Pancreas (tissue), 10 donors: ENCODE data around the gene PHF21A. TPM values are rescaled to one million over a fixed set of nuclear protein-coding genes. Genes with fewer than 3 reads are reported as not detected.

Source experiments
- ATAC-seq, 4 donors: fragments of 200-7000 bp; cut with Tn5 transposase; one replicate each; pipeline versions ENCODE4 v1.8.0 to v1.9.1; 2020; ENCODE audit warnings: mild to moderate bottlenecking in 4 of 4, moderate library complexity in 4 of 4
- DNase-seq, 6 donors: peaks; one replicate each; pipeline ENCODE4 v3.0.0-alpha.2; 2020
- FAIRE-seq: peaks from 2 replicates; lab custom pipeline; 2012; peaks lifted over from hg19 to GRCh38; lab: Jason Lieb, UNC
- H3K27ac ChIP-seq, 4 donors: fragments of 200-600 bp; sonication (generic); 1 replicate in 3 of 4; 2 replicates in 1 of 4; pipeline versions ENCODE4 v1.5.0 to v1.8.0; 2020
- H3K27me3 ChIP-seq, 4 donors: fragments of 200-600 bp; one replicate each; pipeline ENCODE4 v1.8.0; 2021
- H3K36me3 ChIP-seq, 3 donors: fragments of 200-600 bp; sonication (generic) in 1 of 3; one replicate each; pipeline versions ENCODE4 v1.5.0 to v1.8.0; 2020 to 2021
- H3K4me1 ChIP-seq, 3 donors: fragments of 200-600 bp; one replicate each; pipeline ENCODE4 v1.8.0; 2021
- H3K4me3 ChIP-seq, 4 donors: fragments of 200-600 bp; sonication (generic) in 2 of 4; one replicate each; pipeline versions ENCODE4 v1.5.0 to v1.8.0; 2020 to 2021
- H3K9me3 ChIP-seq, 4 donors: fragments of 200-600 bp; one replicate each; pipeline ENCODE4 v1.8.0; 2021
- CTCF ChIP-seq, 4 donors: fragments of 200-600 bp; sonication (generic) in 3 of 4; IDR thresholded peaks; one replicate each; pipeline versions ENCODE4 v1.5.0 to v1.8.0; 2021; ENCODE audit warnings: antibody characterized with exemption in 4 of 4
- WGBS, 2 donors: extraction: QIAGEN DNeasy Blood & Tissue Kit; methylation state at CpG; one replicate each; pipeline ENCODE4 v1.1.7; 2013; 5-methylcytosine and 5-hydroxymethylcytosine counted together
- intact Hi-C, 3 donors: fragments of 100-400 bp; cut with DNase I; formaldehyde crosslinking; loops; one replicate each; pipeline versions ENCODE4 v1.11.1 to v1.14.2; 2022
- polyA plus RNA-seq, 2 donors: library from polyadenylated mRNA; stranded (reverse); fragments of 200-250 nt; gene quantifications; one replicate each; pipeline ENCODE4 v1.2.3, GENCODE V29; 2013
- total RNA-seq, 6 donors: library from RNA; stranded (reverse); fragmentation: NEBNext Ultra II Directional in 4 of 6; extraction: Animal tissue kit (Norgen Biotek cat#: 25700) in 4 of 6; gene quantifications; one replicate each; pipeline versions ENCODE4 v1.2.1 to v1.2.4, GENCODE V29; 2021 to 2023
- donor health status: healthy with polysubstance abuse.
- donor health status: DM: no; HTN: no; CAD: no; lungs with moderate emphysema.
- donor health status: DM: no; HTN: no; CAD: no.
- donor health status: control.
- donor health status: control.
- donor health status: Bipolar disorder and iron deficiency.
- donor health status: DM: yes; HTN: yes; CAD: no.
- donor health status: DM: no; HTN: no; CAD: no.
- donor health status: DM: no; HTN: no; CAD: no.
- donor health status: DM: yes; HTN: yes; CAD: no.

The PHF21A gene
- total and polyA plus RNA-seq, 8 donors: 11.4 to 30.3 (median 14.4) TPM

DNA sequence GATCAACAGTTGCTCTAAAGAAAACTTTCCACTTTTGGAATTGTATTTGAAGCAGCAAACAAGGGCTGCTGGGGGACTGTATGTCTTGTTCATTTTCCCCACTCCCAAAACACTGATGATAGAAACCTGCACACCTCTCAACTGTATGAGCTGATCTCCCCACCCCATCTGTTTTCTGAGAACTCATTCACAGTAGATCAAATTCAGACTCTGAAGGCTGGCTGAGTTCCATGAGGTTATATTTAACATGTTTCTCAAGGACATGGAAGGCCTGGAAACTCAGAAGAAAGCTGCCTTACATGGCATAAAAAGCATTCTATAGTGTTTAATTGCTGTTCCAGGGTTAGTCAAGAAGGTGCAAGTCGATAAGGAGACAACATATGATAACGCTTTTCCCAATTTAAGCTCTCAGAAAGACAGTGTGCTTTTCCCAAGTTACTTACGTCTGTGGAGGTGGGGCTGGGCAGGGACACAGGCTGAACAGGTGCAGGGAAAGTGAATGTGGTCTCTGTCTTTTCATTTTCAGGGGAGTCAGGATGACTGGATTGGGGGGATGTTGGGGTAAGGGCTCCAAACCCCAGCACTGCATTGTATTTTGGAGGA, 175.8 kb downstream of the PHF21A start:
- 29 to 41% methylated on average over 3 of the region's 3 CpGs for WGBS, 2 donors
- intact Hi-C loops: no loop called here
- H3K27ac ChIP-seq: peak overlapping the region in 3 of 4 donors; percentile 8 to 62 (median 52)
- peaks cover 0 to 21% (median 4%) of the 10 kb centered on the region in 3 donors for H3K36me3 ChIP-seq
- peak in 1 of 6 donors; percentile 39 for DNase-seq
- ATAC-seq: peak; percentile 66 to 87 (median 78)
- FAIRE-seq: no peak
- TF ChIP-seq CTCF (IDR thresholded peaks at IDR 0.05): no peak
- peaks cover 0 to 9% (median 3%) of the 10 kb centered on the region in 3 donors for H3K4me1 ChIP-seq
- no peaks in the 10 kb centered on the region for H3K27me3 ChIP-seq
- no peak overlapping the region for H3K4me3 ChIP-seq
- no peaks in the 10 kb centered on the region for H3K9me3 ChIP-seq

DNA sequence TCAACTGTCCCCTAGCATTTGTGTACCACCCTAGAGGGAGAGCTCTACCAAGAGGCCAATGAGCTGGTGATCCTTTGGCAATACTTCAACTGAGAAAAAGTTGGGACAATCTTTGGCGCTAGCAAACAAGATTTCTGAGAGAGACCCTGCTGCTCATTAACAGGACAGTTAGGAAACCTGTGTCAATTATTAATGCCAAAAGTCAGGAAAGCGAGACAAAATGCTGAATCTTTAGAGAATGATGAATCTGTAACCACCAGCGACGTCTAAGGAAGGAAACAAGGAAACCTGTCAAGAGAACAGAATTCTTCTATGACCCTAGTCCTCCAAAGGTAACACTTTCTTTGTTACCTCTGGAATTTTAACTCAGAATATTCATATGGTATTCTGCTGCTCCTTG, 178.9 kb downstream of the PHF21A start:
- Histone ChIP-seq H3K36me3 (peaks cover 0 to 4% (median under 1%) of the 10 kb centered on the region in 3 donors), H3K27me3 (no peaks in the 10 kb centered on the region), H3K27ac (no peak overlapping the region), H3K4me3 (no peak overlapping the region), H3K4me1 (peaks cover 0 to 9% (median 3%) of the 10 kb centered on the region in 3 donors), H3K9me3 (no peaks in the 10 kb centered on the region)
- intact Hi-C loops: no loop called here
- WGBS, 2 donors: 87 to 91% methylated on average over 4 of the region's 4 CpGs
- no peak for ATAC-seq
- FAIRE-seq: no peak
- TF ChIP-seq CTCF (IDR thresholded peaks at IDR 0.05): no peak
- DNase-seq: no peak

GRCh38 chr11:45941285-45941684, 180.0 kb downstream of the PHF21A start:
- no peaks in the 10 kb centered on the region for H3K27me3 ChIP-seq
- intact Hi-C loops: no loop called here
- FAIRE-seq: no peak
- no peaks in the 10 kb centered on the region for H3K9me3 ChIP-seq
- TF ChIP-seq CTCF (IDR thresholded peaks at IDR 0.05): no peak
- ATAC-seq: no peak
- peaks cover 0 to 4% (median 0%) of the 10 kb centered on the region in 3 donors for H3K36me3 ChIP-seq
- 96 to 97% methylated on average over 4 of the region's 4 CpGs for WGBS, 2 donors
- no peak overlapping the region for H3K4me3 ChIP-seq
- H3K27ac ChIP-seq: no peak overlapping the region
- peaks cover 0 to 8% (median 3%) of the 10 kb centered on the region in 3 donors for H3K4me1 ChIP-seq
- no peak for DNase-seq

GRCh38 chr11:45939836-45940235, 181.4 kb downstream of the PHF21A start:
- DNase-seq (no peak), FAIRE-seq (no peak), ATAC-seq (no peak)
- intact Hi-C loops: no loop called here
- Histone ChIP-seq H3K4me1 (peaks cover 0 to 2% (median 0%) of the 10 kb centered on the region in 3 donors), H3K27ac (no peak overlapping the region), H3K36me3 (peaks cover 0 to 3% (median under 1%) of the 10 kb centered on the region in 3 donors), H3K27me3 (no peaks in the 10 kb centered on the region), H3K4me3 (no peak overlapping the region), H3K9me3 (no peaks in the 10 kb centered on the region)
- 84 to 96% methylated on average over 1 to 2 of the region's 2 CpGs for WGBS, 2 donors
- TF ChIP-seq CTCF (IDR thresholded peaks at IDR 0.05): no peak

GRCh38 chr11:45937916-45938315, 183.3 kb downstream of the PHF21A start:
- FAIRE-seq (no peak), DNase-seq (no peak), ATAC-seq (no peak)
- H3K9me3 ChIP-seq: no peaks in the 10 kb centered on the region
- peaks cover 0 to 5% (median 0%) of the 10 kb centered on the region in 3 donors for H3K36me3 ChIP-seq
- H3K4me1 ChIP-seq: peaks cover 0 to 21% (median 8%) of the 10 kb centered on the region in 3 donors
- TF ChIP-seq CTCF (IDR thresholded peaks at IDR 0.05): no peak
- H3K27ac ChIP-seq: no peak overlapping the region
- intact Hi-C loops: no loop called here
- H3K4me3 ChIP-seq: no peak overlapping the region
- no peaks in the 10 kb centered on the region for H3K27me3 ChIP-seq
- WGBS, 2 donors: 91 to 92% methylated on average over 10 of the region's 10 CpGs
